Measurements from ENCODE around the gene CHD1L. TPM values are rescaled to one million over a fixed set of nuclear protein-coding genes. Genes with fewer than 3 reads are reported as not detected.

The CHD1L gene
- polyA plus RNA-seq, 10 donors, result 16.7 to 33.1 (median 22.8) TPM

Other genes starting within 250 kb of the CHD1L start
- gene PRKAB2, start 70.2 kb upstream of the CHD1L start, polyA plus RNA-seq (ENCODE audit: insufficient read length in 10 of 10), result 10 to 100 TPM; 24.9 to 54.0 (median 37.2) TPM
- gene FMO5, start 17.3 kb upstream of the CHD1L start, polyA plus RNA-seq (ENCODE audit: insufficient read length in 10 of 10), result 1 to 10 TPM; 1.8 to 3.2 (median 2.4) TPM

All from muscle of back (tissue), 10 donors.